Measurements from ENCODE around the gene CACNA1B. TPM values are rescaled to one million over a fixed set of nuclear protein-coding genes. Genes with fewer than 3 reads are reported as not detected.

CACNA1B gene
- total and polyA plus RNA-seq, 3 donors from 2014 or later, result 7.6 to 15.7 (median 11.0) TPM

GRCh38 chr9:137916540-137916939 is 39.0 kb downstream of the CACNA1B start:
- TF ChIP-seq POLR2A (IDR thresholded peaks at IDR 0.05) (no peak), CTCF (IDR thresholded peaks at IDR 0.05) (no peak)
- Histone ChIP-seq H3K4me3 (no peak overlapping the region), H3K27ac (no peak overlapping the region), H3K36me3 (ENCODE audit: low read depth, missing control alignments) (no peaks in the 10 kb centered on the region), H3K4me1 (no peaks in the 10 kb centered on the region), H3K9me3 (no peaks in the 10 kb centered on the region), H3K27me3 (no peaks in the 10 kb centered on the region)
- intact Hi-C loops (cut with DNase I; ENCODE audit: low total_unique reads), result no loop called here
- WGBS, 2 donors, result 55 to 63% methylated on average over 11 of the region's 11 CpGs
- DNase-seq, result no peak

- H3K27me3 ChIP-seq, result no peaks in the 10 kb centered on the region
Observed at GRCh38 chr9:137917116-137917515, 39.5 kb downstream of the CACNA1B start.

GRCh38 chr9:137917795-137918194 is 40.2 kb downstream of the CACNA1B start:
- intact Hi-C loops (cut with DNase I; ENCODE audit: low total_unique reads), result no loop called here
- no peak for DNase-seq
- Histone ChIP-seq H3K27ac (no peak overlapping the region), H3K36me3 (ENCODE audit: low read depth, missing control alignments) (no peaks in the 10 kb centered on the region), H3K4me3 (no peak overlapping the region), H3K27me3 (no peaks in the 10 kb centered on the region), H3K4me1 (no peaks in the 10 kb centered on the region), H3K9me3 (no peaks in the 10 kb centered on the region)
- no peak for TF ChIP-seq CTCF (IDR thresholded peaks at IDR 0.05)
- TF ChIP-seq POLR2A (IDR thresholded peaks at IDR 0.05), result no peak
- 89 to 100% methylated on average over 1 to 13 of the region's 13 CpGs for WGBS, 2 donors

More at GRCh38 chr9:137917116-137917515, 39.5 kb downstream of the CACNA1B start:
- no peak for DNase-seq
- Histone ChIP-seq H3K36me3 (ENCODE audit: low read depth, missing control alignments) (no peaks in the 10 kb centered on the region), H3K4me1 (no peaks in the 10 kb centered on the region), H3K4me3 (no peak overlapping the region), H3K27ac (no peak overlapping the region), H3K9me3 (no peaks in the 10 kb centered on the region)
- 92 to 95% methylated on average over 4 to 8 of the region's 8 CpGs for WGBS, 2 donors
- no peak for TF ChIP-seq POLR2A (IDR thresholded peaks at IDR 0.05)
- TF ChIP-seq CTCF (IDR thresholded peaks at IDR 0.05), result no peak
- intact Hi-C loops (cut with DNase I; ENCODE audit: low total_unique reads), result no loop called here

- no peaks in the 10 kb centered on the region for H3K4me1 ChIP-seq
- H3K27ac ChIP-seq, result no peak overlapping the region
- intact Hi-C loops (cut with DNase I; ENCODE audit: low total_unique reads), result no loop called here
- peak; percentile 34 for DNase-seq
- WGBS, 2 donors, result 47 to 48% methylated on average over 7 to 9 of the region's 9 CpGs
- H3K9me3 ChIP-seq, result no peaks in the 10 kb centered on the region
- no peaks in the 10 kb centered on the region for H3K36me3 ChIP-seq (ENCODE audit: low read depth, missing control alignments)
- H3K27me3 ChIP-seq, result no peaks in the 10 kb centered on the region
- TF ChIP-seq POLR2A (IDR thresholded peaks at IDR 0.05), result no peak
- no peak overlapping the region for H3K4me3 ChIP-seq
Observed at GRCh38 chr9:137918331-137919094, 40.9 kb downstream of the CACNA1B start.

GRCh38 chr9:137919095-137919465 is 41.5 kb downstream of the CACNA1B start:
- no peak for TF ChIP-seq POLR2A (IDR thresholded peaks at IDR 0.05)
- no peak for TF ChIP-seq CTCF (IDR thresholded peaks at IDR 0.05)
- no peaks in the 10 kb centered on the region for H3K27me3 ChIP-seq
- H3K27ac ChIP-seq, result no peak overlapping the region
- H3K36me3 ChIP-seq (ENCODE audit: low read depth, missing control alignments), result no peaks in the 10 kb centered on the region
- DNase-seq, result no peak
- intact Hi-C loops (cut with DNase I; ENCODE audit: low total_unique reads), result no loop called here
- 64 to 83% methylated on average over 8 to 9 of the region's 9 CpGs for WGBS, 2 donors
- H3K9me3 ChIP-seq, result no peaks in the 10 kb centered on the region
- no peak overlapping the region for H3K4me3 ChIP-seq
- H3K4me1 ChIP-seq, result no peaks in the 10 kb centered on the region

All from testis (tissue), 3 donors.